Rectal smooth muscle tissue (tissue), 1 donor: Measurements from ENCODE around the gene PHLDB2.
A peak's percentile ranks its signal among the peaks of the same experiment; 100 is the strongest.

ENCODE experiments used
- H3K27ac ChIP-seq: one replicate; pipeline ENCODE4 v1.7.0; 2013; ENCODE audit warnings: low read depth, low read length, inconsistent platforms
- H3K27me3 ChIP-seq: one replicate; pipeline ENCODE4 v1.7.0; 2013; ENCODE audit warnings: low read length; ENCODE audit not compliant: control insufficient read depth, insufficient read depth
- H3K36me3 ChIP-seq: one replicate; pipeline ENCODE4 v1.7.0; 2013; ENCODE audit warnings: low read length; ENCODE audit not compliant: control insufficient read depth, insufficient read depth
- H3K4me1 ChIP-seq: one replicate; pipeline ENCODE4 v1.7.0; 2013; ENCODE audit warnings: low read length; ENCODE audit not compliant: control insufficient read depth, insufficient read depth
- H3K4me3 ChIP-seq: one replicate; pipeline ENCODE4 v1.7.0; 2013; ENCODE audit warnings: low read length
- H3K9ac ChIP-seq: one replicate; pipeline ENCODE4 v1.7.0; 2013; ENCODE audit warnings: low read length

PHLDB2 gene

GRCh38 chr3:111870620-111871019 lies 11.6 kb downstream of the PHLDB2 start:
- Histone ChIP-seq H3K4me1 (peaks cover 21% of the 10 kb centered on the region), H3K36me3 (no peaks in the 10 kb centered on the region), H3K9ac (no peak overlapping the region), H3K4me3 (no peak overlapping the region), H3K27me3 (no peaks in the 10 kb centered on the region), H3K27ac (no peak overlapping the region)

- Histone ChIP-seq H3K27me3 (no peaks in the 10 kb centered on the region), H3K9ac (no peak overlapping the region), H3K36me3 (no peaks in the 10 kb centered on the region), H3K4me3 (no peak overlapping the region), H3K4me1 (peaks cover 17% of the 10 kb centered on the region), H3K27ac (no peak overlapping the region)
Measured at GRCh38 chr3:111871809-111872623, 13.0 kb downstream of the PHLDB2 start.

- peaks cover 14% of the 10 kb centered on the region for H3K4me1 ChIP-seq
- H3K36me3 ChIP-seq: no peaks in the 10 kb centered on the region
- H3K4me3 ChIP-seq: no peak overlapping the region
- H3K9ac ChIP-seq: no peak overlapping the region
- H3K27me3 ChIP-seq: no peaks in the 10 kb centered on the region
- H3K27ac ChIP-seq: no peak overlapping the region
Measured at GRCh38 chr3:111872979-111873378, 13.9 kb downstream of the PHLDB2 start.

- no peaks in the 10 kb centered on the region for H3K27me3 ChIP-seq
- peak overlapping the region; percentile 21 for H3K27ac ChIP-seq
- peaks cover 12% of the 10 kb centered on the region for H3K4me1 ChIP-seq
- H3K36me3 ChIP-seq: no peaks in the 10 kb centered on the region
- H3K4me3 ChIP-seq: no peak overlapping the region
- no peak overlapping the region for H3K9ac ChIP-seq
Measured at GRCh38 chr3:111874177-111874820, 15.2 kb downstream of the PHLDB2 start.

- Histone ChIP-seq H3K36me3 (peaks cover 2% of the 10 kb centered on the region), H3K4me3 (no peak overlapping the region), H3K27ac (no peak overlapping the region), H3K4me1 (no peaks in the 10 kb centered on the region), H3K27me3 (no peaks in the 10 kb centered on the region), H3K9ac (no peak overlapping the region)
Measured at GRCh38 chr3:111881480-111881879, 22.4 kb downstream of the PHLDB2 start.

- Histone ChIP-seq H3K9ac (no peak overlapping the region), H3K4me3 (no peak overlapping the region), H3K36me3 (peaks cover 2% of the 10 kb centered on the region), H3K4me1 (no peaks in the 10 kb centered on the region), H3K27me3 (no peaks in the 10 kb centered on the region), H3K27ac (no peak overlapping the region)
Measured at GRCh38 chr3:111882194-111882593, 23.1 kb downstream of the PHLDB2 start.

GRCh38 chr3:111882799-111883198 lies 23.7 kb downstream of the PHLDB2 start:
- Histone ChIP-seq H3K36me3 (peaks cover 2% of the 10 kb centered on the region), H3K4me1 (no peaks in the 10 kb centered on the region), H3K4me3 (no peak overlapping the region), H3K27me3 (no peaks in the 10 kb centered on the region), H3K9ac (no peak overlapping the region), H3K27ac (peak overlapping the region; percentile 12)

- Histone ChIP-seq H3K9ac (no peak overlapping the region), H3K4me1 (no peaks in the 10 kb centered on the region)
Measured at GRCh38 chr3:111884411-111885018, 25.4 kb downstream of the PHLDB2 start.

GRCh38 chr3:111885578-111885977 lies 26.5 kb downstream of the PHLDB2 start:
- Histone ChIP-seq H3K4me1 (peaks cover 4% of the 10 kb centered on the region), H3K27me3 (no peaks in the 10 kb centered on the region), H3K27ac (no peak overlapping the region), H3K9ac (no peak overlapping the region), H3K4me3 (no peak overlapping the region), H3K36me3 (peaks cover 2% of the 10 kb centered on the region)

More at GRCh38 chr3:111884411-111885018, 25.4 kb downstream of the PHLDB2 start:
- Histone ChIP-seq H3K36me3 (peaks cover 2% of the 10 kb centered on the region), H3K27ac (peak overlapping the region; percentile 22), H3K4me3 (no peak overlapping the region), H3K27me3 (no peaks in the 10 kb centered on the region)

GRCh38 chr3:111890051-111890580 lies 31.1 kb downstream of the PHLDB2 start:
- H3K9ac ChIP-seq: no peak overlapping the region
- no peaks in the 10 kb centered on the region for H3K27me3 ChIP-seq
- H3K27ac ChIP-seq: peak overlapping the region; percentile 13
- no peak overlapping the region for H3K4me3 ChIP-seq
- peaks cover 4% of the 10 kb centered on the region for H3K4me1 ChIP-seq
- H3K36me3 ChIP-seq: no peaks in the 10 kb centered on the region

GRCh38 chr3:111892070-111892469 lies 33.0 kb downstream of the PHLDB2 start:
- Histone ChIP-seq H3K4me1 (peaks cover 4% of the 10 kb centered on the region), H3K9ac (no peak overlapping the region), H3K27me3 (no peaks in the 10 kb centered on the region), H3K36me3 (no peaks in the 10 kb centered on the region), H3K4me3 (no peak overlapping the region), H3K27ac (no peak overlapping the region)

- Histone ChIP-seq H3K36me3 (no peaks in the 10 kb centered on the region), H3K9ac (no peak overlapping the region), H3K4me3 (no peak overlapping the region), H3K27me3 (no peaks in the 10 kb centered on the region), H3K4me1 (peaks cover 1% of the 10 kb centered on the region), H3K27ac (no peak overlapping the region)
Measured at GRCh38 chr3:111895071-111895470, 36.0 kb downstream of the PHLDB2 start.
